AG09309 (cell line): ENCODE data around the gene CROCC2.
A peak's percentile ranks its signal among the peaks of the same experiment; 100 is the strongest.

ENCODE experiments used
- DNase-seq: peaks from one replicate; pipeline ENCODE4 v3.0.0-alpha.2; 2010; ENCODE audit warnings: low read depth
- H3K4me3 ChIP-seq: 2 replicates; pipeline ENCODE4 v1.5.1; 2011; ENCODE audit warnings: mild to moderate bottlenecking, low read depth, low read length, moderate library complexity; ENCODE audit not compliant: control insufficient read depth
- CTCF ChIP-seq: IDR thresholded peaks from 2 replicates; pipeline ENCODE4 v1.5.1; 2011; ENCODE audit warnings: mild to moderate bottlenecking, low read depth, low read length, inconsistent platforms; ENCODE audit not compliant: insufficient read depth, control insufficient read depth; ENCODE audit errors: missing control alignments

CROCC2 gene

DNA sequence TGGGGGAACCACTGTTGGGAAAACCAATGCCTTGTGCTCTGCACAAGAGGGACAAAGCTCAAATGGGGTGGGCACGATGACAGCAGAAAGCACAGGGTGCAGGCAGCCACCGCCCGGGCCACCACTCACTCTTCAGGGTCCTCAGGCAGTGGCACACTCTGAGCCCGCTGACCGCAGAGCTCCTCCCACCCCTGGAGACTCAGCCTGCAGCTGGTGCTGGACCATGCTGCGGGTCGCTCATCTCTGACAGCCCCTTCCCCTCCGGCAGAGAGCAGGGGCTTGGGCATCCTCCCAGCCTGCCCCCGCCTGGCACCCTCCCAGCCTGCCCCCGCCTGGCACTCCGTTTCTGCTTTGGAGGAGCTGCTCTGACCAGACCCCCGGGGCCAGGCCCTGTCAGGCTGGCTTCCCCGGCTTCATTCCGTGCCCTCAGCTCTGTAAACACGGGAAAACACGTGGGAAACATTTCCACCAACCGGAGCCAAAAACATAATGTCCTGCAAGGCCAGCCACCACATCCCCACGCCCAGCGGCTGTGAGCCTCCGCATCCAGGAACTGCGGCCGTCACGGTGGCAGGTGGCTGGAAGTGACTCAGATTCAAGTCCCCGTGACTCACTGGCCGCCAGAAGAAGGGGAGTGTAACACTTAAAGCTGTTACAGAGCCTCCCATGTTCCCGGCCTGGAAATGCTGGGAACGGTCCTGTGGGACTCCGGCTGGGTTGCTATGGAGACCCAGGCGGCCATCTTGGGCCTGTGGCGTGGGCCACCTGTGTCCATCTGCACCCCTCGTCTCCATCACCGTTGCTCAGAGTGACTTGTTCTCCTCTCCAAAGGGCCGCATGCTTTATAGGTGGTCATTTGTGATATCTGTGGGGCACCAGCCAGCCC lies 85.5 kb downstream of the CROCC2 start:
- DNase-seq = peak; percentile 69
- no peak overlapping the region for H3K4me3 ChIP-seq
- no peak for TF ChIP-seq CTCF

- H3K4me3 ChIP-seq = no peak overlapping the region
- no peak for TF ChIP-seq CTCF
- no peak for DNase-seq
Measured at GRCh38 chr2:240992572-240993291, 86.6 kb downstream of the CROCC2 start.

GRCh38 chr2:240993446-240994170 lies 87.5 kb downstream of the CROCC2 start:
- no peak for DNase-seq
- TF ChIP-seq CTCF = no peak
- H3K4me3 ChIP-seq = no peak overlapping the region

DNA sequence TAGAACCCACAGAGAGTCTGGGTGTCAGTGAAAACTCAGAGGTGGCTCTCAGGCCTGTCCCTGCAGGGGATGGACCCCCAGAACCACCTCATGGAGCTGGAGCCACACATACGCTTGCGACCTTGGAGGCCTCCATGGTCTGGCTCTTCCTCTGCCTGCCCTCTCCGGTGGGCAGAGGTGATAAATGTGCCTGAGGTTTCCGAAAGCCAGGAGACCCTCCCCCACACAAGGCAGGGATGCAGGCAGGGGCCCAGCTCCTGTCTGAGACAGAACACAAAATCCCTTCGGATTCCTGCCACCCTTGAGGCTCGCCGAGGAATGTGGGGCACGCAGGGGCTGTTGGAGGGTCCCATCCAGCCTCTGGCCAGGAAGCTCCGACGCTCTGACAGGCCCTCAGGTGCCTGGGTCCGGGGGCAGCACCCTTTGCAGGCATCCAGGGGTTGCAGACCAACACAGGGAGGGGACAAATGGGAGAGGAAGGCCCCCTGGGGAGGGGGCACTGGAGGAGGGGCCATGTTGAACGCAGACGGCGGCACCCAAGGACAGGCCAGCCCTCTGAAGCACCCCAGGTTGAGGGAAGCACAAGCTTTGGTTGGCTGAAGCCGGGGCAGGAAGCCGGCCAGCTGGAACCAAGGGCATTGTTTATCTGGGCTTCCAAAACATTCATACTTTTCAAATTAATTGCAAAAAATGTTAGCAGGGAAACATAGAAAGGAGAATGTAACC lies 88.2 kb downstream of the CROCC2 start:
- TF ChIP-seq CTCF = no peak
- no peak overlapping the region for H3K4me3 ChIP-seq
- no peak for DNase-seq

DNA sequence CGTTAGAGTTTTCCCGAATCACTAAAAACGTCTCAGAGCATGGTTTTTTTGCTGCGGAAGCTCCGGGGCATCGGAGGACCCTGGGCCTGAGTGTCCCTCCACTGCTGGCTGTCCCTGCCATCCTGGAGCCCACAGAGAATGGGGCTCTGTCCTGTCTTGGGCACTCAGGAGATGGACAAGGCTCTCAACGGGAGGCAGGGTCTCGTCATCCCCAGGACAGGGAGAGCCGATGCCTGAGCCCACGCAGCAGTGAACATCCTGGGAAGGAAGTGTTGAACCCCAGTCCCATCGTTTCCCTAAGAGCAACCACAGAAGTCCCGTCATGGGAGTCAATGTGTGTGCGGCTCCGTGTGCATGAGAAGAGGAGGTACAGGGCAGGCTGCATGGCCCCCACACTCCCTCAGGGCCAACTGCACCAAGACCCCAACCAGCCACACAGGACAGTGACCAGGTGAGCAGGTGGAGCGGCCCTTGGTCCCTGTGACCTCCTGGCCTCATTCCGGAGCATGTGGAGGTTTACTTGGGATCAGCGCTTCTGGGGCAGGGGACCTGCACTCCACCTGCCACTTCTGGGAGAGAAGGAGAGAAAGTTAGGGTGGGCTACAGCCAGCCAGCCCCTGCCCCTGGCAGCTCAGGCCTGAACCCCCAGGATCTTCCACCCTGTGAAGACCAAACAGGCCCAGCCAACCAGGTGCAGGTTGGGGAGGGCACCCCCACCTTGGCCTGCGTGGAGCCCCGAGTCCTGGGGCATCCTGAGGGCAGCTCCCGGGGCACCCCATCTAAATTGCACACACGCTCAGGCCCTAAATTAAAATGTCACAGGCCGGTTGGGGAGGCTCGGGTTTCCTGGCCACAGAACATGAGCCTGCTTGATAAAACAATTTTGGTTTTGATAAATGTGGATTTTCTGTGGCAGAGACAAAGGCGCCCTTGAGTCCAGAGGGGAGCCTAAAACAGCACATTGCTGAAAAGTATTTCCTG lies 89.2 kb downstream of the CROCC2 start:
- DNase-seq = no peak
- H3K4me3 ChIP-seq = no peak overlapping the region
- no peak for TF ChIP-seq CTCF
